Endodermal cell (in vitro differentiated cells): ENCODE data around the gene SLC40A1. TPM values are rescaled to one million over a fixed set of nuclear protein-coding genes. Genes with fewer than 3 reads are reported as not detected.

Experiments
- DNase-seq: peaks from one replicate; pipeline ENCODE4 v3.0.0-alpha.2; 2017
- H3K27ac ChIP-seq: 2 replicates; pipeline ENCODE4 v1.5.1; 2013; ENCODE audit warnings: mild to moderate bottlenecking, low read depth, low read length, moderate library complexity
- H3K27me3 ChIP-seq: 2 replicates; pipeline ENCODE4 v1.6.1; 2013; ENCODE audit warnings: mild to moderate bottlenecking, low read length, moderate library complexity; ENCODE audit not compliant: insufficient read depth, control insufficient read depth, poor library complexity, severe bottlenecking
- H3K36me3 ChIP-seq: 2 replicates; pipeline ENCODE4 v1.7.0; 2013; ENCODE audit warnings: mild to moderate bottlenecking, low read length, moderate library complexity; ENCODE audit not compliant: control insufficient read depth, insufficient read depth
- H3K4me1 ChIP-seq: one replicate; pipeline ENCODE4 v1.7.0; 2013; ENCODE audit warnings: low read length; ENCODE audit not compliant: control insufficient read depth, insufficient read depth
- H3K4me3 ChIP-seq: 2 replicates; pipeline ENCODE4 v1.5.1; 2013; ENCODE audit warnings: mild to moderate bottlenecking, low read length, moderate library complexity
- H3K9ac ChIP-seq: 2 replicates; pipeline ENCODE4 v1.6.1; 2013; ENCODE audit warnings: mild to moderate bottlenecking, low read length, moderate library complexity; ENCODE audit not compliant: poor library complexity, severe bottlenecking; ENCODE audit errors: extremely low read depth
- H3K9me3 ChIP-seq: 2 replicates; pipeline ENCODE4 v1.6.1; 2013; ENCODE audit warnings: mild to moderate bottlenecking, low read length, moderate library complexity; ENCODE audit not compliant: control insufficient read depth
- H3K27ac Mint-ChIP-seq: 2 replicates; pipeline ENCODE4 v1.8.0; 2020; ENCODE audit warnings: mixed read lengths
- H3K27me3 Mint-ChIP-seq: 2 replicates; pipeline ENCODE4 v1.8.0; 2021; ENCODE audit warnings: mild to moderate bottlenecking, mixed read lengths; ENCODE audit not compliant: insufficient read depth
- H3K36me3 Mint-ChIP-seq: 2 replicates; pipeline ENCODE4 v1.8.0; 2020; ENCODE audit warnings: low read depth, mixed read lengths
- H3K4me1 Mint-ChIP-seq: 2 replicates; pipeline ENCODE4 v1.8.0; 2020; ENCODE audit warnings: mixed read lengths
- H3K4me3 Mint-ChIP-seq: 2 replicates; pipeline ENCODE4 v1.8.0; 2020; ENCODE audit warnings: mild to moderate bottlenecking, moderate library complexity, mixed read lengths
- H3K9me3 Mint-ChIP-seq: 2 replicates; pipeline ENCODE4 v1.8.0; 2020; ENCODE audit warnings: mild to moderate bottlenecking, mixed read lengths
- WGBS, 2 experiments: methylation state at CpG; one replicate each; pipeline versions ENCODE4 v1.1.5 to v1.1.7; 2013; ENCODE audit warnings: missing lambda C conversion rate in 2 of 2, mixed read lengths in 1 of 2; ENCODE audit not compliant: insufficient coverage in 1 of 2, insufficient read length in 1 of 2; 5-methylcytosine and 5-hydroxymethylcytosine counted together
- total RNA-seq, 2 donors: library from RNA; stranded (reverse); fragmentation: NEBNext Ultra II Directional in 1 of 2; extraction: Animal tissue kit (Norgen Biotek cat#: 25700) in 1 of 2; gene quantifications; 2 replicates in 1 of 2; 3 replicates in 1 of 2; pipeline ENCODE4 v1.2.1, GENCODE V29; 2021
- TF ChIP-seq, protein P1 (sequence below): fragments of 200-600 bp; sonication (generic); conservative IDR thresholded peaks from 2 replicates; pipeline ENCODE4 v1.5.0; 2021; ENCODE audit warnings: antibody characterized with exemption, mild to moderate bottlenecking

SLC40A1 gene
- total RNA-seq, 2 donors from 2014 or later: 74.1 to 96.8 TPM

DNA sequence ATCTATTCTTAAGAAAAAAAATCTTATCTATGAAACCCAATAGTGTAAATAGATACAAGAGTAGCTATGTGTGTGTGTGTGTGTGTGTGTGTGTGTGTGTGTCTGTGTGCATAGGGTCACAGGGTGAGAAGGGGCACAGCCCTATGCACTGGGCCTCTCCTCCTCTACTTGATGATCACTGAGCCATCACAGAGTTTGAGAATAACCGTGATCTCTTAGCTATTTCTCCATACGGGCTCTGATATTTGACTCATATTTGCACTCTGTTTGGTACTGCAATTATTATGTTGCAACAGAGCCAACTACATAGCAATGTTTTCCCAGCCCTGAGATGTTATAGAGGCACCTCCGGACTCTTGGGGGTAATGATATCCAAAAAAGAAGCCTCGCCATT, 28.8 kb upstream of the SLC40A1 start:
- 90 to 100% methylated on average over 1 to 4 of the region's 4 CpGs for WGBS, 2 experiments
- TF ChIP-seq, protein P1, sequence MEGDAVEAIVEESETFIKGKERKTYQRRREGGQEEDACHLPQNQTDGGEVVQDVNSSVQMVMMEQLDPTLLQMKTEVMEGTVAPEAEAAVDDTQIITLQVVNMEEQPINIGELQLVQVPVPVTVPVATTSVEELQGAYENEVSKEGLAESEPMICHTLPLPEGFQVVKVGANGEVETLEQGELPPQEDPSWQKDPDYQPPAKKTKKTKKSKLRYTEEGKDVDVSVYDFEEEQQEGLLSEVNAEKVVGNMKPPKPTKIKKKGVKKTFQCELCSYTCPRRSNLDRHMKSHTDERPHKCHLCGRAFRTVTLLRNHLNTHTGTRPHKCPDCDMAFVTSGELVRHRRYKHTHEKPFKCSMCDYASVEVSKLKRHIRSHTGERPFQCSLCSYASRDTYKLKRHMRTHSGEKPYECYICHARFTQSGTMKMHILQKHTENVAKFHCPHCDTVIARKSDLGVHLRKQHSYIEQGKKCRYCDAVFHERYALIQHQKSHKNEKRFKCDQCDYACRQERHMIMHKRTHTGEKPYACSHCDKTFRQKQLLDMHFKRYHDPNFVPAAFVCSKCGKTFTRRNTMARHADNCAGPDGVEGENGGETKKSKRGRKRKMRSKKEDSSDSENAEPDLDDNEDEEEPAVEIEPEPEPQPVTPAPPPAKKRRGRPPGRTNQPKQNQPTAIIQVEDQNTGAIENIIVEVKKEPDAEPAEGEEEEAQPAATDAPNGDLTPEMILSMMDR: no peak
- H3K27ac ChIP-seq: no peak overlapping the region
- H3K4me1 ChIP-seq: peaks cover 10% of the 10 kb centered on the region
- no peak overlapping the region for H3K9ac ChIP-seq
- Mint-ChIP-seq H3K36me3 (no peaks in the 10 kb centered on the region), H3K9me3 (no peaks in the 10 kb centered on the region), H3K27me3 (no peaks in the 10 kb centered on the region), H3K27ac (no peak overlapping the region), H3K4me1 (peaks cover 30% of the 10 kb centered on the region), H3K4me3 (no peak overlapping the region)
- H3K4me3 ChIP-seq: no peak overlapping the region
- no peaks in the 10 kb centered on the region for H3K27me3 ChIP-seq
- H3K9me3 ChIP-seq: no peaks in the 10 kb centered on the region
- no peaks in the 10 kb centered on the region for H3K36me3 ChIP-seq
- DNase-seq: no peak

DNA sequence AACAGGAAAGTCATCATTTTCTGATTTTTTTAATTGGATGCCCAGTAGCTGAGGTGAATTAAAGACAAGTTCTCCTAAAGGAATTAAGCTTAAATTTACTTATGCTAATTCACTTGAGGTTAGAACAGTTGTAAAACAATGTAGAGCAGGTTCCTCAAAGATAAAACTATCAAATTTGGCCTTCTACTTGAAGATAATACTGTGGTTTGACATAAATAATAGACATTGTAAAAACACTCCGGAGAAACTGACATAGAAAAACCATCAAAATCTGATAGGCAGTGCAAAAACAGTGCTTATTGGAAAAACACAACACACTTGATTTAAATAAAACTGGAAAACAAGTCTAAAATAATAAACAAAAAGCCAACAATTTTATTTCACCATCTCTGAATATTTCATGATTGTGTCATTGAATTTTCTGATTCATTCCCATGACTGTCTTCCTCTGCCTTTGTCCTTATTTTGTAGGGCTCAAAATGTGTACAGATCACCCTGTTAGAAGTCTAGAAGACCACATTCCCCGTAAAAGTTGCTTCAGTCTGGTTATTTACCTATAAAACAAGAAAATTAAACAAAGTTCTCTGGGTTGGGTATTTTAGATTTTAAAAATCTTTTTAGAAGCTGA, 28.3 kb upstream of the SLC40A1 start:
- Histone ChIP-seq H3K9ac (no peak overlapping the region), H3K9me3 (no peaks in the 10 kb centered on the region), H3K4me3 (no peak overlapping the region), H3K36me3 (no peaks in the 10 kb centered on the region), H3K27ac (no peak overlapping the region), H3K4me1 (peaks cover 10% of the 10 kb centered on the region), H3K27me3 (no peaks in the 10 kb centered on the region)
- DNase-seq: no peak
- H3K9me3 Mint-ChIP-seq: no peaks in the 10 kb centered on the region
- H3K4me1 Mint-ChIP-seq: peaks cover 27% of the 10 kb centered on the region
- TF ChIP-seq, protein P1: no peak
- H3K36me3 Mint-ChIP-seq: no peaks in the 10 kb centered on the region
- H3K27me3 Mint-ChIP-seq: no peaks in the 10 kb centered on the region
- 94% methylated on average over 2 of the region's 2 CpGs; no CpG with 5 or more reads in 1 of the 2 experiments for WGBS, 2 experiments
- H3K27ac Mint-ChIP-seq: no peak overlapping the region
- no peak overlapping the region for H3K4me3 Mint-ChIP-seq

DNA sequence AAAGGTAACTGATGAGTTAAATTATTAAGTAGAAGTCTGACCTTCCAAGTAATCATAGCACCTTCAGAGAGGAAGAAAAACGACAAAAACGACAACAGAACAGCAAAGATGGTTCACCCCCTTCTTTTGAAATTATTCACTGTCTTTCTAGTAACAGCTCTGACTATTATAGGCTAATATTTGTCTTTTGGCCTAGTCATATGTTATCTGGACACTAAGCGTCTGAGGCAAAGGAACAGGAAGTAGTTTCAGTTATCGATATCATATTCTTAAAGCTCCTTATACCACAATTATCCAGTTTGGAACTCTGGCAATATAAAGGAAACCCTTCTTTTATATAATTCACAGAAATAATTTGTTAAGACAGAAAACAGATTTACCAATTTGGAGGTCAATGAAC, 27.6 kb upstream of the SLC40A1 start:
- WGBS, 2 experiments: 94 to 100% methylated on average over 1 to 4 of the region's 4 CpGs
- H3K4me1 Mint-ChIP-seq: peaks cover 21% of the 10 kb centered on the region

More for the DNA sequence above, 27.6 kb upstream of the SLC40A1 start:
- H3K36me3 Mint-ChIP-seq: no peaks in the 10 kb centered on the region
- H3K27ac Mint-ChIP-seq: no peak overlapping the region
- no peaks in the 10 kb centered on the region for H3K36me3 ChIP-seq
- no peak overlapping the region for H3K4me3 ChIP-seq
- H3K9ac ChIP-seq: no peak overlapping the region
- DNase-seq: no peak
- peaks cover 7% of the 10 kb centered on the region for H3K4me1 ChIP-seq
- H3K9me3 Mint-ChIP-seq: no peaks in the 10 kb centered on the region
- H3K27ac ChIP-seq: no peak overlapping the region
- no peak overlapping the region for H3K4me3 Mint-ChIP-seq
- H3K27me3 ChIP-seq: no peaks in the 10 kb centered on the region
- TF ChIP-seq, protein P1: no peak
- no peaks in the 10 kb centered on the region for H3K27me3 Mint-ChIP-seq
- H3K9me3 ChIP-seq: no peaks in the 10 kb centered on the region
